T1000 (cell line): ENCODE results near the gene ALK.

Experiments used
- DNase-seq: peaks from one replicate; lab custom pipeline; 2025; ENCODE audit warnings: mixed read lengths; lab: John Stamatoyannopoulos, UW

ALK gene

GRCh38 chr2:29449499-29449898 lies 471.9 kb downstream of the ALK start:
- DNase-seq, result no peak

- no peak for DNase-seq
Measured at GRCh38 chr2:29448096-29448688, 473.2 kb downstream of the ALK start.

- no peak for DNase-seq
Measured at GRCh38 chr2:29447513-29447912, 473.9 kb downstream of the ALK start.

GRCh38 chr2:29446847-29447246 lies 474.5 kb downstream of the ALK start:
- no peak for DNase-seq

- no peak for DNase-seq
Measured at GRCh38 chr2:29444150-29444549, 477.2 kb downstream of the ALK start.

GRCh38 chr2:29443627-29444026 lies 477.8 kb downstream of the ALK start:
- peak; percentile 30 for DNase-seq

- DNase-seq, result no peak
Measured at GRCh38 chr2:29443151-29443550, 478.2 kb downstream of the ALK start.

- no peak for DNase-seq
Measured at GRCh38 chr2:29440921-29441623, 480.3 kb downstream of the ALK start.

- no peak for DNase-seq
Measured at GRCh38 chr2:29433920-29434319, 487.5 kb downstream of the ALK start.

GRCh38 chr2:29433128-29433527 lies 488.3 kb downstream of the ALK start:
- DNase-seq, result no peak

GRCh38 chr2:29431485-29431884 lies 489.9 kb downstream of the ALK start:
- DNase-seq, result no peak

- no peak for DNase-seq
Measured at GRCh38 chr2:29430382-29431112, 490.8 kb downstream of the ALK start.

GRCh38 chr2:29426354-29426753 lies 495.0 kb downstream of the ALK start:
- no peak for DNase-seq

- DNase-seq, result no peak
Measured at GRCh38 chr2:29425866-29426265, 495.5 kb downstream of the ALK start.

GRCh38 chr2:29423061-29423666 lies 498.2 kb downstream of the ALK start:
- no peak for DNase-seq

- no peak for DNase-seq
Measured at GRCh38 chr2:29420999-29421782, 500.2 kb downstream of the ALK start.

GRCh38 chr2:29420464-29420863 lies 500.9 kb downstream of the ALK start:
- no peak for DNase-seq

- no peak for DNase-seq
Measured at GRCh38 chr2:29417630-29418029, 503.8 kb downstream of the ALK start.

- no peak for DNase-seq
Measured at GRCh38 chr2:29412197-29412925, 509.0 kb downstream of the ALK start.

GRCh38 chr2:29405707-29406106 lies 515.7 kb downstream of the ALK start:
- no peak for DNase-seq

- DNase-seq, result no peak
Measured at GRCh38 chr2:29405266-29405665, 516.1 kb downstream of the ALK start.
